ENCODE results near the gene SRL.
A peak's percentile ranks its signal among the peaks of the same experiment; 100 is the strongest.

Gene SRL

DNA sequence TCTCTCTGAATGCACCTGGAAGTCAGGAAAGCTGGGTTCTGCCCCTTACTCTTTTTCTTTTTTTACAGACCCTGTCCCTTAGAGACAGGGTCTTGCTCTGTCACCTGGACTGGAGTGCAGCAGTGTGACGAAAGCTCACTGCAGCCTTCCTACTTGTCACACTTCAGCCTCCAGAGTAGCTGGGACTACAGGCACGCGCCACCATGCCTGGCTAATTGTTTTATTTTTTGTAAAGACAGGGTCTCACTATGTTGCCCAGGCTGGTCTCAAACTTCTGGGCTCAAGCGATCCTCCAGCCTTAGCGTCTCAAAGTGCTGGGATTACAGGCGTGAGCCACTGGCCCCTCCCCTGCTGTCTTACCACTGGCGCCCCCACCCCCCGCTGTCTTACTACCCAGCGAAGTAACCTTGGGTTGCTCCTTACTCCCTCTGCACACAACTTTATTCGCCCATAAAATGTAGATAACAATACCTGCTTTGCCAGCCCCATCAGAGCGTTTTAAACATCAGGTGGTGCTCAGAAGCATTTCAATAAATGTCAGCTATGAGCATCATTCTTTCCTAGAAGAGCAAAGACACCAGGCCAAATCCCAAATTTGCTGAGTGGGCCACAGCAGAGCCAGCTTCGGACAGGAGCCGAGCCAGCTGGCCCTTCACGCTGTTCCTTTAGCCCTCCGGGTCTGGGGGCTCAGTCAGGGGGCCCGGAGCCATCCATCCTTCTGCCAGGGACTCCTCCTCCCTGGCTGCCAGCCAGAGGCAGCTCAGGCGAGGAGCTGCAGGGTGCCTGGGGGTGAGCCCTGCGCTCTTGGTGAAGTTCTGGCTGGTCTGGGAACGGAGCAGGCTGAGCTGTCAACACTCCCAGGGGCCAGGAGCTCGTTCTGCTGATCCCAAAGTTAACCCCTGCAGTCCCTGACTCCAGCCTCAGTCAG is 24.4 kb downstream of the SRL start:
- no peak overlapping the region for H3K4me3 ChIP-seq (ENCODE audit: low read depth, low read length)
- peak; percentile 73 for DNase-seq (ENCODE audit: low read depth)

DNA sequence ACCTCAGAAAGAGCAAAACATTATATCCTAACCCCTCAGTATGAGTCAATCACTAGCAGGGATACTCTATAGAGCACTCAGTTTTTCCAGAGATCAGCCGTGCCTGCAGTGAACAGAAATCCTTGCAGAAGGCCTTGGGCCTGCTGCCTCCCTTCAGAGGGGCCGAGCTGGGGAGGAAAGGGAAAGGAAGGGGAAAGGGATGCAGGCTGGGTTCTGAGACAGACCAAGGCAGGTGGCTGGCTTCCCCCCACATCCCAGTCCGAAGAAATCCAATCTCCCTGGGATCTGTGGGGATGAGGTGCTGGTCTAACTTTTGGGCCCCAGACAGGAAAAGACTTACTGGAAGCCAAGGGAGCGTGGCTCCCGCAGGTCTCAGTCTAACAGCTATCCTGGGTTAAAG is 25.3 kb downstream of the SRL start:
- TF ChIP-seq, protein P1, sequence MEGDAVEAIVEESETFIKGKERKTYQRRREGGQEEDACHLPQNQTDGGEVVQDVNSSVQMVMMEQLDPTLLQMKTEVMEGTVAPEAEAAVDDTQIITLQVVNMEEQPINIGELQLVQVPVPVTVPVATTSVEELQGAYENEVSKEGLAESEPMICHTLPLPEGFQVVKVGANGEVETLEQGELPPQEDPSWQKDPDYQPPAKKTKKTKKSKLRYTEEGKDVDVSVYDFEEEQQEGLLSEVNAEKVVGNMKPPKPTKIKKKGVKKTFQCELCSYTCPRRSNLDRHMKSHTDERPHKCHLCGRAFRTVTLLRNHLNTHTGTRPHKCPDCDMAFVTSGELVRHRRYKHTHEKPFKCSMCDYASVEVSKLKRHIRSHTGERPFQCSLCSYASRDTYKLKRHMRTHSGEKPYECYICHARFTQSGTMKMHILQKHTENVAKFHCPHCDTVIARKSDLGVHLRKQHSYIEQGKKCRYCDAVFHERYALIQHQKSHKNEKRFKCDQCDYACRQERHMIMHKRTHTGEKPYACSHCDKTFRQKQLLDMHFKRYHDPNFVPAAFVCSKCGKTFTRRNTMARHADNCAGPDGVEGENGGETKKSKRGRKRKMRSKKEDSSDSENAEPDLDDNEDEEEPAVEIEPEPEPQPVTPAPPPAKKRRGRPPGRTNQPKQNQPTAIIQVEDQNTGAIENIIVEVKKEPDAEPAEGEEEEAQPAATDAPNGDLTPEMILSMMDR (IDR thresholded peaks at IDR 0.05; ENCODE audit: control insufficient read depth, extremely low read depth, insufficient read depth): no peak
- DNase-seq (ENCODE audit: low read depth): no peak
- H3K4me3 ChIP-seq (ENCODE audit: low read depth, low read length): no peak overlapping the region

More for the DNA sequence above, 24.4 kb downstream of the SRL start:
- TF ChIP-seq, protein P1 (IDR thresholded peaks at IDR 0.05; ENCODE audit: control insufficient read depth, extremely low read depth, insufficient read depth): no peak

DNA sequence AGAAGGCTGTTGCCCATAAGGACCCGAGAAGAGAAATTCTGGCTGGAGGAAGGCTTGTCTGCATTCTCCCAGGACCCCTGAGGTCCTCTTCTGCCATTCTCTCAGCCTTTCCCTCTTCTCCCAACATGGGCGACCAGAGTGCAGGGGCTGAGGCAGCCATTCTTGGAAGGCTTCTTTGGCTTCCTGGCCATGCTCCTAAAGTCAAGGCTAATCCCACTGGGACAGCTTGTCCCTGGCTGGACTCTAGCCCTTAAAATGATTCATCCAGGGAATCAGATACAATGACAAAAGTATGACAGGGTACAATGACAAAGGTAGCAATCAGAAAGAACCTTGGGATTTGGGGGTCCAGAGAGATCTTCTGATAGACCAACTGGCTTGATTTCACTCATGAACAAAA is 26.8 kb downstream of the SRL start:
- no peak for DNase-seq (ENCODE audit: low read depth)
- no peak overlapping the region for H3K4me3 ChIP-seq (ENCODE audit: low read depth, low read length)
- TF ChIP-seq, protein P1 (IDR thresholded peaks at IDR 0.05; ENCODE audit: control insufficient read depth, extremely low read depth, insufficient read depth): no peak

DNA sequence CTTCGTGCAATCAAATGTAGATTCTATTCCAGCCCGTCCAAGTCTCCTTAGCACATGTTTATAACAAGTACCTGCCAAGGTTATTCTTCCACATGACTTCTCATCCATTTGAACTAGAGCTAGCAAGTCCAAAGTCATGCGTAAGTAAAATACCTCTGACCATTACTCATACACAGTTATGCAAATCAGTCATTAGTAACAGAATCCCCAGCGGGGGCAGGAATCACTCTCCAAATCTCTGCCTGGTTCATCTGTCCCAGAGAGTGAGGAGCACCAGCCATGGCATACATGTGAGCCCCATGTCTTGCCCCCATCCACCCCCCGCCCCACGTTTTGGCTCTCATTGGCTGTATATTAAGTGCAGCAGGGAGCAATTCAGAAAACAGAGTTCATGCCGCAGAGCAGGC is 27.7 kb downstream of the SRL start:
- DNase-seq (ENCODE audit: low read depth): no peak
- no peak overlapping the region for H3K4me3 ChIP-seq (ENCODE audit: low read depth, low read length)
- TF ChIP-seq, protein P1 (IDR thresholded peaks at IDR 0.05; ENCODE audit: control insufficient read depth, extremely low read depth, insufficient read depth): no peak

DNA sequence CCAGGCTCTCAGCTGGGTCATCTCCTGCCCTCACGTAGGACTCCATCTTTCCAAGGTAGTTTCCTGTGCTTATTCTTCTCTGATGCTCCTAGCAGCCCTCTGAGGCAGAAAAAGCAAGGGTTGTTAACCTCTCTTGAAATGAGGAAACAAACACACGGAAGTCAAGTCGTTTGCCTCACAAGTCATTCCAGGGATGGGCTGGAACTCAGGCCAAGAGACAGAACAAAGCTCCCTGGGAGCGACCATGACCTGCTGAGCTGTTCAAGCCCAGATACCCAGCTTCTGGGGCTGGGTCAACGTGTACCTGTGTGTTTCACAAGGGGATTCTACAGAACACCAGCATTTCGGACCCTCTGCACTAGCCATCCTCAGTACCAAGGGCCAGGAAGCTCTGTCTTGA is 28.1 kb downstream of the SRL start:
- H3K4me3 ChIP-seq (ENCODE audit: low read depth, low read length): no peak overlapping the region
- TF ChIP-seq, protein P1 (IDR thresholded peaks at IDR 0.05; ENCODE audit: control insufficient read depth, extremely low read depth, insufficient read depth): no peak
- DNase-seq (ENCODE audit: low read depth): no peak

DNA sequence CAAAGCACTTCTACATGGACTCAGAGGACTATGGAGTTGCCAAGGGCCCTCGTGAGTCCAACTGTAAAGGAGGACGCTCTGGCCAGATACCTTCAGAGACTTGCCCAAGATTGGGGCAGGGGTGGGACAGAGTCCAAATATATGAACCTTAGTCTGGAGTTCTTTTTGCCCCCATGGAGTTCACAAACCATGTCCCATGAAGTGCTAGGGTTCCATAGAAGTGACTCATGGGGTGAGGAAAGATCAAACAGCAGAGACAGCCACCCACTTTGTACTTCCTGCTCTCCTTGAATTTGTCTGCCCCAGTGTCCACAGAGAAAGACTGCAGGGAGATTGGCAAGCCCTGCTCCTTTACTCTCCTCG is 29.0 kb downstream of the SRL start:
- no peak for DNase-seq (ENCODE audit: low read depth)
- H3K4me3 ChIP-seq (ENCODE audit: low read depth, low read length): no peak overlapping the region
- TF ChIP-seq, protein P1 (IDR thresholded peaks at IDR 0.05; ENCODE audit: control insufficient read depth, extremely low read depth, insufficient read depth): no peak

Measured in LNCaP clone FGC (cell line).